HG03565 (cell line): ENCODE measurements around the gene MAPK6.
"Not testable (repeated sequence)": the region's sequence is repeated elsewhere in the genome, so short reads cannot be mapped to it uniquely, and the experiment has no call there.

Experiments
- ATAC-seq: cut with Tn5 transposase; IDR thresholded peaks from one replicate; pipeline ENCODE4 v1.9.1; 2021; ENCODE audit warnings: mild to moderate bottlenecking, moderate library complexity; ENCODE audit not compliant: unreplicated experiment

The MAPK6 gene

DNA sequence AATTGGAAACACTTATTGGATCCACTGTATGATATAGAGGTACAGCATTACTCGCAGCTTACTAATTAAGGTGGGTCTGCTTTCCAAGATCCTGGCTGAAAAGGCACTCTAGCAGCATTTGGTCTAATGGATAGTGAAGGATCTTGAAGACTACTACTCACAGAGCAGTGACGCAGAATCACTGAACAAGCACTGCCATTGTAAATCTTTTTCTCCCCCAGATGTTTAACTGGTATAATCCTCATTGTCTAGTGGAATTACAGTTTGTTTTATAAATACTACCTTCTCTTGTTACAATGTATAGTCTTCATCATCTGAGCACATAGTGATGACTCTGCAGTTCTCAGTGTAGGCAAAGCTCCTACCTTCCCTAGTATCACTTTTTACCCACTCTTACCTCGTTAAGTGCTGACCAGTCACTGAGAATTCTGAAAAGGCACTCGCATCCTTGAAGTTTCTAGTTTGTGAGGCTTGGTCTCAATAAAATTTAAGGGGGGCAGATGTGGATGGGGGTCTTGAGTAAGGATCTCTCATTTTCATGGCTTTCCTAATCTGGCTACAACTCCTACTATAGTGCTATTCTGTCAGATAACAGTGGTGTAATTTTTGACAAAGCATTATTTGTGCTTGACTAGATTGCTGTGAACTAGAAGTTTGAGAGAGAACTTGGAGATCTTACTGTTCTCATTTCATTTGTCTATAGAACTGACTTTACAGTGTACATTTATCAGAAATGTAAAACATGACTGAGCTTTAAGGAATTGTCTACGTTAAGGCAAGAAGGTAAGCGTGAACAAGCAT lies 23.2 kb downstream of the MAPK6 start:
- ATAC-seq = no peak

DNA sequence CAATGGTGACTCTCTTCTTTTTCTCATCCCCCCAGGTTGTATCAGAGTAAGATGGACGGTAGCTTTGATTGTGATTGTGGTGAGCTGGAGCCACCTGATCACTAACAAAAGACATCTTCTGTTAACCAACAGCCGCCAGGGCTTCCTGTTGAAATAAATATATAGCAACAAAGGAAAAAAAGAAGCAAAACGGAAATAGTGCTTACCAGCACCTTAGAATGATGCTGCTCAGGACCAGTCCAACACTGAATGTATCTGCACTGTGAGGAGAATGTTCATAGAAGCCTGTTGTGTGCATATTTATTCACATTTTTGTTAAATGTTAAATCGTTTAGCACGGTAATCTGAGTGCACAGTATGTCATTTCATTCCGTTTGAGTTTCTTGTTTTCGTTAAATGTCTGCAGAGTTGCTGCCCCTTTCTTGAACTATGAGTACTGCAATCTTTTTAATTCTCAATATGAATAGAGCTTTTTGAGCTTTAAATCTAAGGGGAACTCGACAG lies 26.8 kb downstream of the MAPK6 start:
- ATAC-seq = not testable (repeated sequence)

DNA sequence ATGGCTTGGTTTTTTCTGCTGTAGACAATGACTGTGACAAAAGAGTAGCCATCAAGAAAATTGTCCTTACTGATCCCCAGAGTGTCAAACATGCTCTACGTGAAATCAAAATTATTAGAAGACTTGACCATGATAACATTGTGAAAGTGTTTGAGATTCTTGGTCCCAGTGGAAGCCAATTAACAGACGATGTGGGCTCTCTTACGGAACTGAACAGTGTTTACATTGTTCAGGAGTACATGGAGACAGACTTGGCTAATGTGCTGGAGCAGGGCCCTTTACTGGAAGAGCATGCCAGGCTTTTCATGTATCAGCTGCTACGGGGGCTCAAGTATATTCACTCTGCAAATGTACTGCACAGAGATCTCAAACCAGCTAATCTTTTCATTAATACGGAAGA lies 27.5 kb downstream of the MAPK6 start:
- not testable (repeated sequence) for ATAC-seq

DNA sequence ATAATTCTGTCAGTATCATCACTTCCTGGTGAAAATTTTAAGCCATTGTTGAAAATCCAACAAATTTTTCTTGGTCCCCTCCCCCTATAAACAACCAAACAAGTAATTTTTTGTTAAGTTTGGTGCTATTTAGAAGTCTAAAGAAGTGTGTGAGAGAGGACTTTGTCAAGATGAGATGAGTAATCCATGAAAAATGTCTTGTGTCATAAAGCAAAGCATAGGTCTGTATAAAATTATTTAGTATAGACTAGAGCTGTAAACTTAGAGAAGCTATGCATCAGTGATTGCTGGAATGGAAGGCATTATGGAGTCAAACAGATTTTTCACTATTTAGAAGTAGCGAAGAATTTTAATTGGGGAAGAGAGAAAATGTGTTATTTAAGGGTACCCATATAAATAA lies 31.4 kb downstream of the MAPK6 start:
- ATAC-seq = no peak

DNA sequence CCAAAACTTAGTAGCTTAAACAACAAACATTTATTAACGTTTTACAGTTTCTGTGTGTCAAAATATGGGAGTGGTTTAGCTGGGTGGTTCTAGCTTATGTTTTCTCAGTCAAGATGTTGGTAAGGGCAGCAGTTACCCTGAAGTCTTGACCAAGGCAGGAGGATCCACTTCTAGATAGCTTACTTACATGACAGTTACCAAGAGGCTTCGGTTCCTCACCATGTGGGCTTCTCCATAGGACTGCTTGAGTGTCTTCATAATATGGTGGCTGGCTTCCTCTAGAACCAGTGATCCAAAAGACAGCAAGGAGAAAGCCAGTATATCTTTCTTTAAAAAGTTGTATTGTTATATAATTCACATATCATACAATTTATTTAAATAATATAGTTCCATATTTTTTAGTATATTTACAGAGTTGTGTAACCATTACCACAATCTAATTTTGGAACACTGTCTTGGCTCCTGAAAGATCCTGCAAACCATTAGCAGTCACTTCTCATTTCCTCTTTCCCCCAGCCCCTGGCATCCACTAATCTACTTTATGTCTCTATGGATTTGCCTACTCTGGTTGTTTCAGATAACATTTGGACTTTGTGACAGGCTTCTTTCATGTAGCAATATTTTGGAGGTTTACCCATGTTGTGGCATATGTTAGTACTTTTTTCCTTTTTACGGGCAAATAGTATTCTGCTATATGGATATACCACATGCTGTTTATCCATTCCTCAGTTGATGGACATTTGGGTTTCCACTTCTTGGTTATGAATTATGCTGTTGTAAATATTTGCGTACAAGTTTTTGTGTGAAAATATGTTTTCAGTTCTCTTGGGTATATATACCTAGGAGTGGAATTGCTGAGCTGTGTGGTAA lies 33.3 kb downstream of the MAPK6 start:
- no peak for ATAC-seq

DNA sequence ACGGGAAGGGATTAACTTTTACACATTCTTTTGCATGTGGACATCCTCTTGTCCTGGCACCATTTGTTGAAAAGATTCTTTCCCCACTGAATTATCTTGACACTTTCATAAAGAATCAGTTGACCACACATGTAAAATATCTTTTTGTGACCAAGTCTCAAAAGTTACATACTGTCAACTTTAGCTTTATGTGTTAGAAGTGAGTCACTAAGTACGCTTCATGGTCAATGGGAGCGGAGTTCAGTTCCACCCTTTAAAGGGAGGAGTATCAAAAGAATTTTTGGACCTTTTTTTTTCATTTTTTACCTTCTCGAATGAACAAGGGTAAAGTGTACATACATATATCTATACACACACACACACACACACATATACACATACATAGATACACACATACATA lies 35.4 kb downstream of the MAPK6 start:
- ATAC-seq = no peak

DNA sequence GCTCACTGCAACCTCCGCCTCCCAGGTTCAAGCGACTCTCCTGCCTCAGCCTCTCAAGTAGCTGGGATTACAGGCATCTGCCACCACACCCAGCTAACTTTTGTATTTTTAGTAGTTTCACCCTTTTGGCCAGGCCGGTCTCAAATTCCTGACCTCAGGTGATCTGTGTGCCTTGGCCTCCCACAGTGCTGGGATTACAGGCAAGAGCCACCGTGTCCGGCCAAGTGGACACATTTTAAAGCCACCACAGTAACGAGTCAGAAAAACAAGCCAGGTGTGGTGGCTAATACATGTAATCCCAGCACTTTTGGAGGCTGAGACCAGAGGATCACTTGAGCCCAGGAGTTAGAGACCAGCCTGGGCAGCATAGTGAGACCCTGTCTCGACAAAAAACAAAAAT lies 35.8 kb downstream of the MAPK6 start:
- ATAC-seq = not testable (repeated sequence)

DNA sequence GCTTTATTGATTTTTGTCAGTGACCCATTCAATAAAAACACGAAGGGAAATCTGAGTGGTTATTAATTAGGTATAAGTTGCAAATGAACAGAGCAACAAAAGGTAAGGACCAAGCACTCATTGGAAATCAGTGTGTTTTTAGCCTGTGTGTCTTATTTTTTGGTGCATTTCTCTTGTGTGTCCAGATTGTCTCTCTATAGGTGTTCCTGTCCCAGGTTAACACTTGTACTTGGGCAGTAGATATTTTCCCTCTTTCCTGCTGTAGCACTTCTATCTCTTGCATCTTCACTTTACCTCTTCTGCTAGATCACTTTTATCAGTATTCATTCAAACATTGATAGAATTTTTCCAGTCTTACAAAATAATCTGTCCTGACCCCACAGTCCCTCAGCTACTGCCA lies 37.0 kb downstream of the MAPK6 start:
- ATAC-seq = no peak

DNA sequence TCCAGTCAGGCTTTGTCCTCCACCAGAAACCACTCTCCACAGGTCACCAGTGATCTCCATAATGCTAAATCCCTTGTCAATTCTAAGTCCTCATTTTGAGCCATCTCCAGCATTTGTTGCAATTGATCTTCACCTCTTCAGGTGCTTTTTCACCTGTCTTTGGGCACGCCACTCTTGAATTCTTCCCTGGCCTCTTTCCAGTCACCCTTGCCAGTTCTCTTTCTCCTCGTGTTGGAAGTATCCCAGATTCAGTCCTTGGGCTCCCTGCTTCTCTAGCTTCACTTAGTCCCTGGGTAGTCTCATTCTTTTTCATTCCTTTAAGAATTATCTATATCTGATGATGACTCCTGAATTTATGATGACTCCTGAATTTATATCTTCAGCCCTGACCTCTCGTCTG lies 37.5 kb downstream of the MAPK6 start:
- ATAC-seq = no peak

DNA sequence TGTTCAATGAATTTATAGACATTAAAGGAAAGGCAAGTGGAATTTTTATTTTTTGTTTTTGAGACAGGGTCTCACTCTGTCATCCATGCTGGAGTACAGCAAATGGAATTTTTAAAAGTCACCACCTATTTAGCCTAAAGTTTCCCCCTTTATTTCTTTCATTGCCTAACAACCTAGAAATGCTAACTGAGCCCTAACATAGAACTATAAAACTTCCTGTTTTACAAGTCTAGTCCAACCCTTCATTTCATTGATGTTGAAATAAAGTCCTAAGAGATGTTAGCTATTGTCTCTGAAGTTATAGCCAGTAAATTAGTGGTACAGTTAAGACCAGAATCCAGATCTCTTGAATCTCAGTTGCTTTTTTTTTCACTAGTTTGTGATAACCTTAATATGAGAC lies 39.0 kb downstream of the MAPK6 start:
- no peak for ATAC-seq

DNA sequence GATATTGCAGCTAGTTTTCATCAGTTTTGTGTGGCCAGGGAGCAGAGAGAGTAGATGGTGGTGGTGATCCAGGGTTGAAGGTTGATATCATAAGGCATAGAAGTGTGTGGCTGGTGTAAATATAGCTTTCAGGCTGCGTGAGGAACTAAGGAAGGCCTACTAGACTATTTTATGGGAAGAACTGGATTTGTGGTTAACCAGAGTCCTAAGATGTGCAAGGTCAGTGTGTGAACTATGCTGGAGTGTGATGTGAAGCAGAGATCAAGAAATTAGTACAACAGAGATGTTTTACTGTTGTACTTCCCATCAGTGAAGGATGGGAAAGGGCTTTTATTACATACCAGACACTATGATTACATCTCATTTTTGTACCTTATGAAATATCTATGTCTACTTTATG lies 41.5 kb downstream of the MAPK6 start:
- no peak for ATAC-seq

DNA sequence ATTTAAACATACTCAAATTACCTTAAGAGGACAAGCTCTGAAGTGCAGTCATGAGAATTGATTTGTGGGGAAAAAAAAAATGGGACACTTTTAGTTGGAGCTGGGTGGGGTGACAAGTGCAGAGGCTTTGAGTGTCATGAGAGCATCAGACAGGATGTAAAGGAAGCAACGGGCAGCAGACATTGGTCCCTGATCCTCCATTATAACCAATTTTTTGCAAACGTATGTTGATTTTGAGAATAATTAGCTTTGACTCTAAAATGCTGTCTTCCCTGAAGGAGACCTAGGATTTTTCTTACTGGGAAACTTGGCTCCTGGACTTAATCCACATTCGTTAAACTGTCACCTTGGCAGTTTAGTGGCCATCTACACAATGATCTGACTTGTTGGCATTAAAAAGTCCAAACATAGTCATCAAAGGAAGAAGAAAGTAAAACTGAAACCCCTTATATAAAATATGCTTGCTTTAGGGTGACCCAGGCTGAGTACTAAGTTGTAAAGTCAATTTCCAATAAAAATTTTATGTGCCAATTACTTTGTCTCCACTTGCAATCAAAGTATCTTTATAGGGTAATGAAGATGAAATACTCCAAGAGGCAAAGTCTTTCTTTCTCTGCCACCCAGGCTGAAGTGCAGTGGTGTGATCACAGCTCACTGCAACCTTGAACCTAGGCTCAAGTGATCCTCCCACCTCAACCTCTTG lies 48.0 kb downstream of the MAPK6 start:
- ATAC-seq = no peak

DNA sequence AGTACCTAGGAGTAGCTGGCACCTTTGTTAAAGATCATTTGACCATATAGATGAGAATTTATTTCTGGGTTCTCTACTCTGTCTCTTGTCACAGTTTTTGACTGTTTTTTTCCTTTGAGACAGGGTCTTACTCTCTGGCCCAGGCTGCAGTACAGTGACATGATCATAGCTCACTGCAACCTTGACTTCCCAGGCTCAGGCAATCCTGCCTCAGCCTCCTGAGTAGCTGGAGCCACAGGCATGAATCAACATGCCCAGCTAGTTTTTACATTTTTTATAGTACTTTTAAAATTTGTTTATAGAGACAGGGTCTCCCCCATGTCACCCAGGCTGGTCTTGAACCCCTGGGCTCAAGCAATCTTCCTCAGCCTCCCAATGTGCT lies 48.5 kb downstream of the MAPK6 start:
- ATAC-seq = no peak

DNA sequence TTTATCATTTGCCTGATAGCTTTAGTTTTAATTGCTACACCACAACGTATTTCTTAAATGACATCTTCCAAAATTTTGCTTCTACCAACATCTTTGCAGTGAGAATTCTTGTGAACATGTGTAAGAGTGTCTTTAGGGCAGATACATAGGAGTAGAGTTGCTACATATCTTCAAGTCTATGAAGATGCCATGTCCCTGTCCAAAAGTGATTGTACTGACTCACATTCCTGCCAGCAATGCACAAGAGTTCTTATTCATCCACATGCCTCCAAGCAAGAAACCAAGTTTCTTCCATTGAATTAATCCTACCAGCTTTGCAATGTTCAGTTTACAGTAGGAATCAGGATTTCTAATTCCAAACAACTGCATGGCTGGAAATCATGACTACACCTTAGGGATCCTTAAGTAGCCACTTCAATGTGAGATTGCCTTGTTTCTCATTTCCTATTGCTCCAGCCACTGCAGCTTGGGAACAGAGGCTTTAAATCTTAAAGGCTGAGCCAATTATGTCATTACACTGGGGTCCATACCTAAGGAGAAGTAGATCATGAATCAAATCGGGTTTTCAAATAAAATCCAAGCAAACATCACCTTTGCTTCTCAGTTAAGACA lies 49.1 kb downstream of the MAPK6 start:
- ATAC-seq = no peak

DNA sequence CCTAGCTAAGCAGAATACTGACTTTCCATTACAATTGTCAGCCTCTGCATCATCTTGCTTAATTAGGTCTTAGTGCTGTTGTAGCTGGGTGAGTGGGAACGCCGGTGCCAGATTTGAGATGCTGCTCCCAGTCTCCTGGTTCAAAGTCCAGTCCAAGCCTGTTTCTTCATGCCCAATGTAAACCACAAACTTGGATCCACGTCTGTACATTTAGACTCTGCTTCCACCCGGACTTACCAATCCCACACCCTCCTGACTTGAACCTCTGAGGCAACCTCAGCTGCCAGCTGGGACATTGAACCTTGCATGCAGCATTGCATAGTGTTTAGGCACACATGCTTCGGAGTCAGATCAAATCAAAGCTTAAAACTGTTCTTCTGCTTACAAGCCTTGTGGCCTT lies 50.5 kb downstream of the MAPK6 start:
- no peak for ATAC-seq

DNA sequence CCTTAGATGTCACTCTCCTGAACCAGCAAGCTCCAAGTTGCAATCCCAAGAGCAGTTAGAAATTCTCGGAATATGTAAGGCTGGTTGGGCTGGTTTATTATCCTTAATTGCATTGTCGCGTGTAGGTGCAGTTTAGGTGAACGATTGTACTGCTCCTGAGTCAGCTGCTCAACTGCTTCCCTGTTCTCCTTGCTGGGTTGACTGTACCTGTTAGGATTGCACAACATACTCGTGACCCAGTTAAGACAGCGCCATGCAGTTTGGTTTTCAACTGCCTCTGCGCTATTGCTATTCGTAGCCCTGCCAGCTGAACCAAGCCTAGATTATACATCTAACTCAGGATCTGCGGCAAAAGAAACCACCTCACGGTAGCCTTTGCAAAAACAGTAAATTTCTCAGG lies 52.6 kb downstream of the MAPK6 start:
- ATAC-seq = no peak

DNA sequence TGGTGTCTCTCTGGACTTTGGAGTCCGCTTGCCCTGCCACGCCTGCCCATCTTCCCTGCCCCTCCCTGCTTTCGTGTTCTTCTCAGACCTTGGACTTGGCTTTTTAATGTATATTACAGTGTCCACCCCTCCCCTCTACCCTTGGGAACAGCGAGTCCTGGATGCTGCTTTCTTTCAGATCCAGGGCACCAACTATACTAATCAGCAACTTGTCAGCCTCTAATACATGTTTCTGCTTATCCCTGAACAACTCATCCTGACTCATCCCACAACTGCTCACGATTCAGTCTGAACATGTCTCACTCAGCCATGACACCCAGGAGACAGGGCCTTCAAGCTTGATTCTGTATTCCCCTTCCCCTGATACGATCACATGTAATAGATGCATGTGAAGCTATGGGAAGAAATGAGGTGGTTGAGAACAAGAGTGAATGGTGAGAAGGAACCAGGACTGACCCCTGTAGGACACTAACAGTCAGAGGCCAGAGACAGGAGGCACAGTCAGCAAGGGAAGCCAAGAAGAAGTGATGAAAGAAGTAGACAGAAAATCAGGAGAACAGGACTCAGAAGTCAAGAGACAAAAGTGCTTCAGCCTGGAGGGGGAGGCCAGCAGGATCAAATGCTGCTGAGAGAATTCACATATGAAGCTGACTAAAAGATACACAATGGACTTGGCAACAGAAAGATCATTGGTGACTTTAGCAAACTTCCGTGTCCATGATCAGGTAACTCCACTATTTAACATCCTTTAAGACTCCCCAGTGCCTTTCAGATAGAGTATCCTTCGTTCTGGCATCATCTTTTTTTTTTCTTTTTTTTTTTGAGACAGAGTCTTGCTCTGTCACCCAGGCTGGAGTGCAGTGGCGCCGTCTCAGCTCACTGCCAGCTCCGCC lies 58.1 kb downstream of the MAPK6 start:
- no peak for ATAC-seq

DNA sequence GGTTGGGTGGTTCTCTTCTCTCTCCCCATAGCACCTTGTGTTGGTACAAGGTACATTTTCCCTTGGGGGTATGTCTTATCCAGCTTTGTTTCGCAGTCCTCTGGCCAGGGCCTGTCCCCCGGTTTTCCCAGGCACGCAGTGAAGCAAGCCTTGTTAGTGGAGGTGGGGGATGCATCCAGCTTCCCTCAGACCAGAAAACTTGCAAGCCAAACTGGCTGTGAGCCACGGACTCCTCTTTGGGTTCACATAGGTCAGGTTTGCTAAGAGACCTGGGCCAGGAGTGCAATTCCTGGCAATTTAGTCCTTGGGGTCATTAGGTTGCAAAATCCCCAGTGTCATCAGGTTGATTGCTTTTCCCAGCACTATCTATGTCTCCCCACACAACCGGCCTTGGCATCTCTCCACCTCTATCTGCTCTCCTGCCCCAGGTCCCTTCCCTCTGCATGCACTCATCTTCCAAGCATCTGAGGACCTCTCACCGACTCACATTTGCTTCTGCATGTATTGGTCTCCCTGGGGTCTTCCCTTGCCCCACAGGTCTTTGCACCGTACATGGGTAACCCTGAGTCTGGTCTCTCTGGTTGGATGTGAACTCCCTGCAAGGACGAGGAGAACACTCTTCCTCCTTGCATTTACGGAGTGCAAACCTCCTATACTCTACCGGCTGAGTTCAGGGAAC lies 59.3 kb downstream of the MAPK6 start:
- ATAC-seq = no peak

DNA sequence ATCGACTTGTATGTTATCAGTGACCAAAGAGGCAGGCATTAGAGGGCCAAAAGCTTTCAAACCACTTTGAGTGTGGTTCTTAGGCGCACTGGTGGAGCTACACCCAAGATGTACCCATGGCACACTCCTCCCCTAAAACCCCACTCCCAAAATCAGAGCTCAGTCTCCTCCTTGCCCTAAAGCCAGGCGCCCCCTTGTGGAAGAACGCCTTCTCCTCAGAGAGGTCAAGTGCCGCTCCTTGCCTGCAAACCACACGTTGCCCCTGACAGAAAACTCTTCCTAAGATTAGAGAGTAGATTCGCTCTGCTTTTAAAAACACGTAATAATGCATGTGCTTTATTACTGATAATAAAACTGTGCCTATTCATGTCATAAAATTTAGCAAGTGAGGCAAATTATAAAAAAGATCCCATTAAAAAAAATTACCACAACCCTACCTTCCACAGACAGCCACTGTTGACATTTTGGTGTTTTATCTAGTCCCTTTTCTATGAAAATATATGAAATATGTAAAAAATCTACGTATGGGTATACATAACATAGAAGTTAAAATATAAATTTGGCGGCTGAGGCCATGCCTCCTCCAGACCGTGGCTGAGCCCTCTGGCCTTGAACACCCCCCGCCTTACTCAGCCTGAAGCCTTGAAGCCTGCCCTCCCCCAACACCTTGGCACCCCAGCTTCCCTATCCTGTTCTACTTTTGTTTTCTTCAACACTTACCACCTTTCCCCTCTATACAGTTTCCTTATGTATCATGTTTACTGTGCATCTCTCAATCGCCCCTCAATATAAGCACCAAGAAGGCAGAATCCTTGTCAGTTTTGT lies 60.1 kb downstream of the MAPK6 start:
- ATAC-seq = no peak
